ENCODE results near the gene CA10.

The CA10 gene

GRCh38 chr17:51815097-51815496, 343.4 kb downstream of the CA10 start:
- TF ChIP-seq SIN3A (IDR thresholded peaks at IDR 0.05; ENCODE audit: borderline replicate concordance, insufficient read depth, low read length): no peak
- no peak for TF ChIP-seq TAF1 (IDR thresholded peaks at IDR 0.05; ENCODE audit: borderline replicate concordance, insufficient read depth, low read length)
- TF ChIP-seq REST (IDR thresholded peaks at IDR 0.05; ENCODE audit: insufficient read depth in 1 of 2, low read depth in 2 of 2, low read length in 2 of 2): no peak
- no peak for TF ChIP-seq POLR2AphosphoS5 (IDR thresholded peaks at IDR 0.05; ENCODE audit: low read depth, low read length)
- TF ChIP-seq FOXP2 (optimal IDR thresholded peaks at IDR 0.05; ENCODE audit: borderline replicate concordance, extremely low read depth, extremely low read length, insufficient read depth): no peak

GRCh38 chr17:51814521-51814920, 344.0 kb downstream of the CA10 start:
- TF ChIP-seq TAF1 (IDR thresholded peaks at IDR 0.05; ENCODE audit: borderline replicate concordance, insufficient read depth, low read length): no peak
- no peak for TF ChIP-seq REST (IDR thresholded peaks at IDR 0.05; ENCODE audit: insufficient read depth in 1 of 2, low read depth in 2 of 2, low read length in 2 of 2)
- no peak for TF ChIP-seq FOXP2 (optimal IDR thresholded peaks at IDR 0.05; ENCODE audit: borderline replicate concordance, extremely low read depth, extremely low read length, insufficient read depth)
- TF ChIP-seq POLR2AphosphoS5 (IDR thresholded peaks at IDR 0.05; ENCODE audit: low read depth, low read length): no peak
- TF ChIP-seq SIN3A (IDR thresholded peaks at IDR 0.05; ENCODE audit: borderline replicate concordance, insufficient read depth, low read length): no peak

GRCh38 chr17:51813784-51814174, 344.7 kb downstream of the CA10 start:
- TF ChIP-seq POLR2AphosphoS5 (IDR thresholded peaks at IDR 0.05; ENCODE audit: low read depth, low read length): no peak
- no peak for TF ChIP-seq REST (IDR thresholded peaks at IDR 0.05; ENCODE audit: insufficient read depth in 1 of 2, low read depth in 2 of 2, low read length in 2 of 2)
- TF ChIP-seq TAF1 (IDR thresholded peaks at IDR 0.05; ENCODE audit: borderline replicate concordance, insufficient read depth, low read length): no peak
- no peak for TF ChIP-seq SIN3A (IDR thresholded peaks at IDR 0.05; ENCODE audit: borderline replicate concordance, insufficient read depth, low read length)
- no peak for TF ChIP-seq FOXP2 (optimal IDR thresholded peaks at IDR 0.05; ENCODE audit: borderline replicate concordance, extremely low read depth, extremely low read length, insufficient read depth)

- no peak for TF ChIP-seq POLR2AphosphoS5 (IDR thresholded peaks at IDR 0.05; ENCODE audit: low read depth, low read length)
- TF ChIP-seq REST (IDR thresholded peaks at IDR 0.05; ENCODE audit: insufficient read depth in 1 of 2, low read depth in 2 of 2, low read length in 2 of 2): no peak
- no peak for TF ChIP-seq SIN3A (IDR thresholded peaks at IDR 0.05; ENCODE audit: borderline replicate concordance, insufficient read depth, low read length)
- no peak for TF ChIP-seq FOXP2 (optimal IDR thresholded peaks at IDR 0.05; ENCODE audit: borderline replicate concordance, extremely low read depth, extremely low read length, insufficient read depth)
- TF ChIP-seq TAF1 (IDR thresholded peaks at IDR 0.05; ENCODE audit: borderline replicate concordance, insufficient read depth, low read length): no peak
Observed at GRCh38 chr17:51813140-51813783, 345.3 kb downstream of the CA10 start.

All from PFSK-1 (cell line).